Peyer's patch (tissue), 4 donors: ENCODE measurements around the gene PDE2A.

Source experiments
- CTCF ChIP-seq, 6 experiments: fragments of 450-650 bp in 4 of 6; fragments of 200-600 bp in 2 of 6; sonication (generic) in 1 of 6; IDR thresholded peaks; one replicate each; pipeline ENCODE4 v1.5.1; 2017 to 2019; ENCODE audit warnings: antibody characterized with exemption in 6 of 6, mild to moderate bottlenecking in 3 of 6, moderate library complexity in 1 of 6
- POLR2A ChIP-seq, 2 donors: fragments of 450-650 bp; IDR thresholded peaks; one replicate each; pipeline ENCODE4 v1.5.1; 2017; ENCODE audit warnings: antibody characterized with exemption in 2 of 2, mild to moderate bottlenecking in 2 of 2, moderate library complexity in 2 of 2

DNA sequence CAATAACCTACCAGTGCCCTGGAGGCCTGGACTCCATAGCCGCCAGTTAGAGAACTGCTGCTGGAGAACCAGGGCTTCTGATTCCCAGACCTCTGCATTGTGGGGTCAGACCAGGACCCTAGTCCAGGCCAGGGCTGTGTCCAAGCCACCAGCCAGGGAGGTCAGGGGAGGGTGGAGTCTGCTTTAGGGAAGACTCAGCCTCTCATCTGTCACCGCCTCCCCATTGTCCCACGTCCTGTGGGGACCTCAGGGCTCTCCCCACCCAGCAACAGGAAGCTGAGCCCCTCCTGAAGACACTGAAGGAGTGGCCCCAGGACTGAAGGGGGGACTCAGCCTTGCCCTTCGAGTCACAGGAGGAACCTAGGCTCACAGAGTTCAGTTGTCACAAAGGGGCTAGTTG, 41.2 kb downstream of the PDE2A start:
- TF ChIP-seq CTCF (IDR thresholded peaks at IDR 0.05) (no peak), POLR2A (IDR thresholded peaks at IDR 0.05) (no peak)
